Ishikawa (cell line): ENCODE results near the gene L2HGDH.

Experiments used
- CEBPB ChIP-seq: IDR thresholded peaks from 2 replicates; pipeline ENCODE4 v1.6.1; 2012
- CREB1 ChIP-seq: IDR thresholded peaks from 2 replicates; pipeline ENCODE4 v1.6.1; 2012; ENCODE audit warnings: low read depth
- EP300 ChIP-seq: IDR thresholded peaks from 2 replicates; pipeline ENCODE4 v1.6.1; 2012; ENCODE audit warnings: borderline replicate concordance
- NFIC ChIP-seq: IDR thresholded peaks from 2 replicates; pipeline ENCODE4 v1.6.1; 2012
- RAD21 ChIP-seq: IDR thresholded peaks from 2 replicates; pipeline ENCODE4 v1.6.1; 2012; ENCODE audit warnings: low read depth
- TAF1 ChIP-seq: IDR thresholded peaks from 2 replicates; pipeline ENCODE4 v1.6.1; 2012; ENCODE audit warnings: low read depth, mild to moderate bottlenecking
- TEAD4 ChIP-seq: IDR thresholded peaks from 2 replicates; pipeline ENCODE4 v1.6.1; 2012
- YY1 ChIP-seq: IDR thresholded peaks from 2 replicates; pipeline ENCODE4 v1.6.1; 2012; ENCODE audit warnings: low read depth
- ZBTB7A ChIP-seq: IDR thresholded peaks from 2 replicates; pipeline ENCODE4 v1.6.1; 2012; ENCODE audit warnings: low read depth
- TF ChIP-seq, protein P1 (sequence below): IDR thresholded peaks from 2 replicates; pipeline ENCODE4 v1.6.1; 2012

DNA sequence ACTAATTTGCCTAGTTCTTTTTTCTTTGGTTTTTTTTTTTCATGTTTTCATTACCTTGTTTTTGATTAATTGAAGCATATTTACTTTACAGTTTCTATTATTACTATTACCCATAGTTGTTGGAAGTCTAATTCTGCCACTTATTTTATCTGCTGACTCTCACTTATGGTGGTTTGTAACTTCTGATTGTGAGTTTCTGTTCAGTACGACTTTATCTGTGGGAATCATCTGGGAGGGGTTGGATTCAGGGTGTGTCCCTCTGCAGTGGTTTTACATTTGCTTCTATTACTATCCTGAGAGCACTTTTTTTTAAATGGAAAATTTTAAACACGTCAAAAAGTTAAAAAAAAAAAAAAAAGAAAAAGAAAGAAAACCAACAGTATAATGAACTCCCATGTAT lies 54.3 kb downstream of the L2HGDH start:
- TF ChIP-seq EP300 = no peak
- TF ChIP-seq CEBPB = no peak
- no peak for TF ChIP-seq ZBTB7A
- TF ChIP-seq TAF1 = no peak
- no peak for TF ChIP-seq YY1
- TF ChIP-seq CREB1 = no peak
- no peak for TF ChIP-seq RAD21
- TF ChIP-seq TEAD4 = no peak
- TF ChIP-seq, protein P1, sequence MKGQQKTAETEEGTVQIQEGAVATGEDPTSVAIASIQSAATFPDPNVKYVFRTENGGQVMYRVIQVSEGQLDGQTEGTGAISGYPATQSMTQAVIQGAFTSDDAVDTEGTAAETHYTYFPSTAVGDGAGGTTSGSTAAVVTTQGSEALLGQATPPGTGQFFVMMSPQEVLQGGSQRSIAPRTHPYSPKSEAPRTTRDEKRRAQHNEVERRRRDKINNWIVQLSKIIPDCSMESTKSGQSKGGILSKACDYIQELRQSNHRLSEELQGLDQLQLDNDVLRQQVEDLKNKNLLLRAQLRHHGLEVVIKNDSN = no peak
- no peak for TF ChIP-seq NFIC
